MCF 10A (cell line): ENCODE data around the gene SHQ1. TPM values are rescaled to one million over a fixed set of nuclear protein-coding genes. Genes with fewer than 3 reads are reported as not detected.
"Not testable (repeated sequence)": the region's sequence is repeated elsewhere in the genome, so short reads cannot be mapped to it uniquely, and the experiment has no call there.

Source experiments
- BruUV-seq: library from RNA; stranded (reverse); fragments of 400-500 nt; replicated peaks from 2 replicates; lab custom pipeline; 2021; lab: Mats Ljungman, UMichigan
- CTCF ChIA-PET: fragments of 300-600 bp; sonication (Branson Sonifier 250); formaldehyde crosslinking; extraction: SDS; loops from one replicate; lab custom pipeline; 2021; ENCODE audit warnings: antibody characterized with exemption, inconsistent platforms; lab: Yijun Ruan, JAX
- POLR2A ChIA-PET: fragments of 300-600, 350-650 bp; sonication (Branson Sonifier 250); formaldehyde crosslinking; extraction: SDS; loops from one replicate; lab custom pipeline; 2020; ENCODE audit warnings: antibody characterized with exemption, inconsistent platforms; lab: Yijun Ruan, JAX
- DNase-seq: peaks from one replicate; pipeline ENCODE4 v3.0.0-alpha.2; 2018; ENCODE audit not compliant: unreplicated experiment
- H3K27ac Mint-ChIP-seq: one replicate; pipeline ENCODE4 v1.8.0; 2022; ENCODE audit warnings: mild to moderate bottlenecking, low read depth, mixed read lengths; ENCODE audit not compliant: unreplicated experiment
- H3K27me3 Mint-ChIP-seq: one replicate; pipeline ENCODE4 v1.8.0; 2022; ENCODE audit warnings: mixed read lengths; ENCODE audit not compliant: insufficient read depth, unreplicated experiment
- H3K36me3 Mint-ChIP-seq: one replicate; pipeline ENCODE4 v1.8.0; 2022; ENCODE audit warnings: mild to moderate bottlenecking, moderate library complexity, mixed read lengths; ENCODE audit not compliant: insufficient read depth, unreplicated experiment
- H3K4me1 Mint-ChIP-seq: one replicate; pipeline ENCODE4 v1.8.0; 2022; ENCODE audit warnings: mixed read lengths; ENCODE audit not compliant: insufficient read depth, unreplicated experiment
- H3K4me3 Mint-ChIP-seq: one replicate; pipeline ENCODE4 v1.8.0; 2022; ENCODE audit warnings: mild to moderate bottlenecking, moderate library complexity, mixed read lengths; ENCODE audit not compliant: unreplicated experiment
- H3K9me3 Mint-ChIP-seq: one replicate; pipeline ENCODE4 v1.8.0; 2022; ENCODE audit warnings: mixed read lengths; ENCODE audit not compliant: unreplicated experiment
- intact Hi-C: fragments of 100-400 bp; cut with micrococcal nuclease; formaldehyde crosslinking; loops from 2 replicates; pipeline ENCODE4 v1.14.1; 2022
- total RNA-seq: library from RNA; stranded (reverse); gene quantifications from 2 replicates; pipeline ENCODE4 v1.2.3, GENCODE V29; 2022
- TF ChIP-seq, protein P1 (sequence below): fragments of 200-600 bp; IDR thresholded peaks from one replicate; pipeline ENCODE4 v1.8.0; 2022; ENCODE audit warnings: antibody characterized with exemption, mild to moderate bottlenecking; ENCODE audit not compliant: unreplicated experiment

Gene SHQ1
- total RNA-seq, 1 experiment from 2014 or later = 17.4 TPM

DNA sequence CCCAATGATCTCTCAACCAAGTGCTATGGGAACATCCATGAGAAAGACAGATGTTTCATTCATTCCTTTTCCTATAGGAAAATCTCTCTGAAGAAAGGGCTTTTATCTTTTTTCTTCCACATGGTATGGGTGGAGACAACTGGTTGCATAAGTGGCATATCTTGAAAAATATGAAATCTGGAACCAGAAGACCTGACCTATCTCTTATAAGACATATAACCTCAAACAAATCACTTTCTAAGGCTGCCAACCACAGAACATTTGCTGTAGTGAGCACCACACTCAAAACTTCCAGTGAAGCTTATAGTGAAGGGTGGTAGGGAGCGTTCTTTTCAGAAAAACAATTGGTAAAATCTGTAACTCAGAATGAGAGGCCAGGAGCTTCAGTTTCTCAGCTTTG, 58.5 kb downstream of the SHQ1 start:
- CTCF ChIA-PET = interaction anchor here (0.6 kb wide), 1 partner anchor 956 kb away, joined by 4 read pairs; no protein-coding TSS in a partner anchor
- Mint-ChIP-seq H3K36me3 (peaks cover 21% of the 10 kb centered on the region), H3K9me3 (no peaks in the 10 kb centered on the region), H3K4me3 (no peak overlapping the region), H3K27ac (no peak overlapping the region), H3K27me3 (no peaks in the 10 kb centered on the region), H3K4me1 (no peaks in the 10 kb centered on the region)
- TF ChIP-seq, protein P1, sequence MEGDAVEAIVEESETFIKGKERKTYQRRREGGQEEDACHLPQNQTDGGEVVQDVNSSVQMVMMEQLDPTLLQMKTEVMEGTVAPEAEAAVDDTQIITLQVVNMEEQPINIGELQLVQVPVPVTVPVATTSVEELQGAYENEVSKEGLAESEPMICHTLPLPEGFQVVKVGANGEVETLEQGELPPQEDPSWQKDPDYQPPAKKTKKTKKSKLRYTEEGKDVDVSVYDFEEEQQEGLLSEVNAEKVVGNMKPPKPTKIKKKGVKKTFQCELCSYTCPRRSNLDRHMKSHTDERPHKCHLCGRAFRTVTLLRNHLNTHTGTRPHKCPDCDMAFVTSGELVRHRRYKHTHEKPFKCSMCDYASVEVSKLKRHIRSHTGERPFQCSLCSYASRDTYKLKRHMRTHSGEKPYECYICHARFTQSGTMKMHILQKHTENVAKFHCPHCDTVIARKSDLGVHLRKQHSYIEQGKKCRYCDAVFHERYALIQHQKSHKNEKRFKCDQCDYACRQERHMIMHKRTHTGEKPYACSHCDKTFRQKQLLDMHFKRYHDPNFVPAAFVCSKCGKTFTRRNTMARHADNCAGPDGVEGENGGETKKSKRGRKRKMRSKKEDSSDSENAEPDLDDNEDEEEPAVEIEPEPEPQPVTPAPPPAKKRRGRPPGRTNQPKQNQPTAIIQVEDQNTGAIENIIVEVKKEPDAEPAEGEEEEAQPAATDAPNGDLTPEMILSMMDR = no peak
- DNase-seq = no peak
- intact Hi-C loops = no loop called here
- POLR2A ChIA-PET = interaction anchor here (1.0 kb wide), 1 partner anchor 10 kb away, joined by 3 read pairs; no protein-coding TSS in a partner anchor
- no TSS peak for BruUV-seq

DNA sequence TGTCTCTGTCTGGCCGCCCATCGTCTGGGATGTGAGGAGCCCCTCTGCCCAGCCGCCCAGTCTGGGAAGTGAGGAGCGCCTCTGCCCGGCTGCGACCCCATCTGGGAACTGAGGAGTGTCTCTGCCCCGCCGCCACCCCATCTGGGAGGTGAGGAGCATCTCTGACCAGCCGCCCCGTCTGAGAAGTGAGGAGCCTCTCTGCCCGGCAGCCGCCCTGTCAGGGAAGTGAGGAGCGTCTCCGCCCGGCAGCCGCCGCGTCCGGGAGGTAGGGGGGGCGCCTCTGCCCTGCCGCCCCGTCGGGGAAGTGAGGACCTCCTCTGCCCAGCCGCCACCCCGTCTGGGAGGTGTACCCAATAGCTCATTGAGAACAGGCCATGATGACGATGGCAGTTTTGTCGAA, 60.0 kb downstream of the SHQ1 start:
- intact Hi-C loops, H3K9me3 Mint-ChIP-seq, CTCF ChIA-PET, DNase-seq, H3K27ac Mint-ChIP-seq, POLR2A ChIA-PET, H3K4me3 Mint-ChIP-seq, H3K27me3 Mint-ChIP-seq, H3K4me1 Mint-ChIP-seq, BruUV-seq: not testable (repeated sequence)
- peaks cover 21% of the 10 kb centered on the region for H3K36me3 Mint-ChIP-seq

DNA sequence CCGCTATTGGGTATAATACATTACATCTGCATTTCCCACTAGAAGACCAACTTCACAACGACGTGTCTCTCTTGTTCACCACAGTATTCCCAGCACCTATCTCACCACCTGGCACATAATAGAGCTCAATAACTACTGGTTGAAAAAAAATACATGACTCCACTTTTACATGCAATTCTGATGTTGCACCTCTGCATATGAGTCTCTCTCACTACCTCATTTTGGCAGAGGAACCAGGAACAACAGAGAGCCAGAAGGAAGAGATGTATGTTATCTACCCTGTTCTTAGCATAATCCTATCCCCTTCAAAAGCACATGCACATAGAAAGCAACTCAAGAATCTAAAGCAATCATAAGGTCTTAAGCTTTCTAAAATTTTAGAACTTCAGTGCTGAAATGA, 61.6 kb downstream of the SHQ1 start:
- intact Hi-C loops = no loop called here
- Mint-ChIP-seq H3K27ac (no peak overlapping the region), H3K36me3 (peaks cover 7% of the 10 kb centered on the region), H3K9me3 (no peaks in the 10 kb centered on the region), H3K27me3 (no peaks in the 10 kb centered on the region), H3K4me1 (no peaks in the 10 kb centered on the region), H3K4me3 (no peak overlapping the region)
- ChIA-PET POLR2A (interaction anchor here (1.0 kb wide), 1 partner anchor 22 kb away, joined by 3 read pairs; no protein-coding TSS in a partner anchor), CTCF (interaction anchor here (1.1 kb wide), 1 partner anchor 120 kb away, joined by 3 read pairs; no protein-coding TSS in a partner anchor)
- TF ChIP-seq, protein P1 = no peak
- no peak for DNase-seq
- BruUV-seq = no TSS peak

DNA sequence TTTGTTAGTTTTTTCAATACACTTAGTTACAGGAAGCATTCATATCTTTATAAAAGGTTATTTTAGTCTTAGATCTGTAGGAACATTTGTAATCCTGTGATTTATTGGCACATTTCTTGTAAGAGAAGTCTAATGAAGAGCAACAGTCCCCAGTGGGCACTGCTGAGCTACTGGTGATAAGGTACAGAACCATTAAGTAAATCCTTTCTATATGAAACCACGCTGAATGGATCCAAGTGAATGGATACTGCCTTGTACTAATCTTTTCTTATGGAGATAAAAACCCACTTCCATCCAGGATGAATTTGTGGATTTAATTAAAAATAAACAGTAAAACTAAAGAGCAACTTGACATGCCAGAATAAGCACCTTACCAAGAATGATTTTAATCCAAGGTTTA, 64.0 kb downstream of the SHQ1 start:
- no TSS peak for BruUV-seq
- DNase-seq = no peak
- Mint-ChIP-seq H3K27me3 (no peaks in the 10 kb centered on the region), H3K4me1 (no peaks in the 10 kb centered on the region), H3K27ac (no peak overlapping the region), H3K36me3 (no peaks in the 10 kb centered on the region), H3K9me3 (no peaks in the 10 kb centered on the region), H3K4me3 (no peak overlapping the region)
- intact Hi-C loops = no loop called here
- ChIA-PET CTCF (interaction anchor here (0.6 to 0.8 kb wide), 3 partner anchors 9 to 1065 kb away, joined by 3 to 5 read pairs (median 3); no protein-coding TSS in a partner anchor), POLR2A (interaction anchor here (0.6 kb wide), 1 partner anchor 11 kb away, joined by 3 read pairs; no protein-coding TSS in a partner anchor)
- TF ChIP-seq, protein P1 = no peak
